ENCODE results near the gene ZNF532. TPM values are rescaled to one million over a fixed set of nuclear protein-coding genes. Genes with fewer than 3 reads are reported as not detected.

Gene ZNF532
- total and polyA plus RNA-seq, 2 donors (not counting 3 experiments of a cell fraction or from before 2014, with no cell fraction given): 42.3 to 70.1 TPM

GRCh38 chr18:58903533-58903932 lies 38.9 kb downstream of the ZNF532 start:
- Histone ChIP-seq H3K9ac (replicated peaks; ENCODE audit: extremely low read depth, insufficient read depth, low read length) (no peak overlapping the region), H4K20me1 (replicated peaks; ENCODE audit: control insufficient read depth, extremely low read depth, insufficient read depth, low read length) (no peaks in the 10 kb centered on the region), H3K4me2 (ENCODE audit: insufficient read depth, low read length) (no peak overlapping the region), H3K4me1 (ENCODE audit: control insufficient read depth, extremely low read depth, insufficient read depth, low read length) (no peaks in the 10 kb centered on the region), H3K9me1 (replicated peaks; ENCODE audit: control insufficient read depth, extremely low read depth, insufficient read depth, low read length) (no peaks in the 10 kb centered on the region), H3K36me3 (ENCODE audit: control insufficient read depth in 2 of 2, extremely low read depth in 1 of 2, insufficient read depth in 2 of 2, low read length in 2 of 2) (peaks cover 3 to 4% of the 10 kb centered on the region in 2 experiments), H3K27ac (ENCODE audit: insufficient read depth, low read depth, low read length) (no peak overlapping the region), H3K27me3 (ENCODE audit: control insufficient read depth in 2 of 2, insufficient read depth in 2 of 2, low read length in 2 of 2) (no peaks in the 10 kb centered on the region), H3K4me3 (replicated peaks in 1 of 3; ENCODE audit: insufficient read depth in 1 of 3, low read depth in 1 of 3, low read length in 3 of 3) (no peak overlapping the region), H3K79me2 (ENCODE audit: control insufficient read depth, insufficient read depth, low read length) (no peaks in the 10 kb centered on the region), H3K9me3 (replicated peaks; ENCODE audit: control insufficient read depth, insufficient read depth, low read length) (no peaks in the 10 kb centered on the region), H2AFZ (ENCODE audit: low read depth, low read length) (no peak overlapping the region)
- intact Hi-C loops (cut with micrococcal nuclease) (no loop called here), dilution Hi-C loops (cut with MboI; ENCODE audit: extremely low pct_ligation_motif_present, low sequenced_read_pairs) (no loop called here)
- no peak for TF ChIP-seq FOS (IDR thresholded peaks at IDR 0.05; ENCODE audit: borderline replicate concordance, insufficient read depth, low read length)
- TF ChIP-seq EZH2 (IDR thresholded peaks at IDR 0.05; ENCODE audit: borderline replicate concordance, low read depth, low read length, severe bottlenecking): no peak
- no peak for TF ChIP-seq POLR2AphosphoS5 (IDR thresholded peaks at IDR 0.05; ENCODE audit: insufficient read depth, low read depth, low read length)
- TF ChIP-seq CTCF (IDR thresholded peaks at IDR 0.05; ENCODE audit: extremely low read depth in 1 of 2, insufficient read depth in 1 of 2, low read depth in 1 of 2, low read length in 2 of 2): no peak
- TF ChIP-seq GATA2 (IDR thresholded peaks at IDR 0.05; ENCODE audit: insufficient read depth, insufficient read length, low read depth, low read length): no peak
- ChIA-PET CTCF (no interaction called here), POLR2A (no interaction called here)
- FAIRE-seq (no peak), DNase-seq (ENCODE audit: low read depth, low spot score) (no peak)
- no TSS peak for BruUV-seq (replicated peaks)
